GM12891 (cell line): ENCODE data around the gene FAM180A.

Experiments used
- DNase-seq: peaks from one replicate; pipeline ENCODE4 v3.0.0; 2011; ENCODE audit warnings: low spot score; ENCODE audit not compliant: insufficient read length
- FAIRE-seq: peaks from 2 replicates; lab custom pipeline; 2011; peaks lifted over from hg19 to GRCh38; lab: Jason Lieb, UNC
- PAX5 ChIP-seq: IDR thresholded peaks from 2 replicates; pipeline ENCODE4 v1.6.1; 2011; ENCODE audit warnings: low read length, moderate library complexity, mild to moderate bottlenecking; ENCODE audit not compliant: insufficient read depth, severe bottlenecking
- POLR2A ChIP-seq: IDR thresholded peaks from 2 replicates; pipeline ENCODE4 v1.6.1; 2011; ENCODE audit warnings: low read depth, low read length, control low read depth
- POLR2AphosphoS5 ChIP-seq: IDR thresholded peaks from 2 replicates; pipeline ENCODE4 v1.6.1; 2011; ENCODE audit warnings: low read depth, low read length, control low read depth
- POU2F2 ChIP-seq: IDR thresholded peaks from 2 replicates; pipeline ENCODE4 v1.6.1; 2011; ENCODE audit warnings: low read depth, mild to moderate bottlenecking, control low read depth, low read length, moderate library complexity
- SPI1 ChIP-seq: IDR thresholded peaks from 2 replicates; pipeline ENCODE4 v1.6.1; 2011; ENCODE audit warnings: low read depth, low read length, control low read depth
- TAF1 ChIP-seq: IDR thresholded peaks from 2 replicates; pipeline ENCODE4 v1.6.1; 2011; ENCODE audit warnings: low read depth, low read length, control low read depth

FAM180A gene

DNA sequence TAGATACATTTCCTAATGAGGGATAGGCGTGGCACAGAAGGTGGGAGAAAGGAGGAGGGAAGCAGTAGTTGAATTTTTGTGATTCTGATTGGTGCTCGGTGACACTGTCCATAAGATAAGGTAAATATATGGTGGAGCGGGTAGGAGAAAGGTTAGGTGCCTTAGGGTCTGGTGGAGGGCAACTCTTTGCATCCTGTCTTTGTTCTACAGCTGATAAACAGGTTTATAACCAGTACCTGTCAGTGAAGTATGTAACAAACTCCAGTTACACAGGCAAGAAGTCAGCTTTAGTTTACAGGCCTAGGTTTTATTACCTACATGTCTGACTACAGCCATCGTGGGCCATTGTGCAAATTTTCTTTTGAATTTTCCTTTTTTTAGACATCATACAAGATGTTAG lies 10.9 kb upstream of the FAM180A start:
- DNase-seq = no peak
- FAIRE-seq = no peak
- TF ChIP-seq SPI1 (no peak), PAX5 (no peak), POLR2AphosphoS5 (no peak), TAF1 (no peak), POU2F2 (no peak), POLR2A (no peak)

DNA sequence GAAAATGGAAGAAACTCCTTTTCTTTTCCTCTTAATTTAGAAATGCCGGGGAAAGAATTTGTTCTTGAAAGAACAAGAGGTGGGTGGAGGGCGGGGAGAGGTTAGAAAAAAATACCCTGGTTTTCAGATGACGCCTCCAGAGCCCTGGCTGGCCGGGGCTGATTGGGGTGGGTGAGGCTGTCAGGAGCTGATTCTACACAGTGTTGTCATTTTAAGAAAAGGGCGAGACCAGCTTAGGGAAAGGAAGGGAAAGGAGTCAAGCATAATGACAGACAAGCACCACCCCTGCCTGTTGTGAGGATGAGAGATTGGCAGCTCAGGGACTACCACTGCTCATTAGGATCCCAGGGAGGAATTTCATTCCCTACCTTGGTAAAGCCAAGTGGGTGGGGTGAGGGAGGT lies 9.9 kb upstream of the FAM180A start:
- DNase-seq (no peak), FAIRE-seq (no peak)
- TF ChIP-seq POLR2AphosphoS5 = no peak
- TF ChIP-seq TAF1 = no peak

DNA sequence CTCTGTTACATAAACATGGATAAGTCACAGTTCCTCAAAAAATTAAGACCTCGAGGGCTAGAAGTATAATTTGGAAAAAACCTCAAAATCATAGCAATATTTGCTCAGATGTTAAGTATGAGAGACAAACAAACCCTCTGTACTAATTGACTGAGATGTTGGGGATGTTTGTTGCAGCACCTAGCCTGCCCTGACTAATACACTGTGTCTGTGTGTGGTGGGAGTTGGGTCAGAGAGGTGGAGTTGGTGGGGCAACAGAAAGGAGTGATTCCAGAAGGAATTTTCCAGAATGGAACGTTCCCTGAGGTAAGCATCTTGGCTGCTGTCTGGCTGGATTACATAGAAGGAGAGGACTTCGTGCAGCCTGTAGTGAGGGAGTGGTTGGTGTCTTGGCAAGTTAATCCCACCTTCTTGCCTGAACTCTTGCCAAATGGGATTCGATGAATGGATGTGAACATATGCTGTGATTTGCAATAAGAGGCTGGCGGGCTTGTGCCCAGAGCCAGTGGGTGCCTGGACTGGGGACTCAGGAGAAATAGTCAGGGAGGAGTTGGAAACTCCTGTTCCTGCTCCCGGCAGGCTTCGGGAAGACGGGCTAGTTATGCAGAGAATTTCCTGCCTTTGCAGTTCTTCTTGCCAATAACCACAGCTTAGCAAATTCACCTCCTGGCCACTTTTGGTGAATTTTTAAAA lies 9.3 kb upstream of the FAM180A start:
- DNase-seq (no peak), FAIRE-seq (no peak)
- no peak for TF ChIP-seq SPI1
- no peak for TF ChIP-seq POLR2A
- no peak for TF ChIP-seq POLR2AphosphoS5
- no peak for TF ChIP-seq TAF1
- no peak for TF ChIP-seq PAX5
- no peak for TF ChIP-seq POU2F2

DNA sequence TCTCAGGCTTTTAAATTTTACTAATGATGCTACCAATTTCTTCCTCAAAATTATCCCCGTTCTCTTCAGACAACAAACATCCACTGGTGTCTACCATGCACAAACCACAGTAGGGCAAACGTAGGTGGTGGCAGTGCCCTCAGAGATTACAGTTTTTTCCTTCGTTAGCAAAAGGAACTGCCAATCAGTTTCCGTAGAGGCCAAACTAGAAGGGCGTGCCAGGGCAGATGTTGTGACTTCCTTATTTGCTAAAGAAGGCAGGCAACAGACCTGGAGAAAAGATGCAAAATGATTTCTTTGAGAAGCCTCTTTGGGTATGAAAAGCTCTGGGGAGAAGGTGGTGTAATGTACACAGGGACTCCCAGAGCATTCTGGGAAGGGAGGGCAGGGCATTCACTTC lies 7.6 kb upstream of the FAM180A start:
- no peak for DNase-seq
- no peak for TF ChIP-seq POLR2AphosphoS5
- no peak for TF ChIP-seq PAX5
- no peak for TF ChIP-seq POU2F2
- no peak for TF ChIP-seq TAF1
- TF ChIP-seq SPI1 = no peak
- no peak for TF ChIP-seq POLR2A
- no peak for FAIRE-seq

DNA sequence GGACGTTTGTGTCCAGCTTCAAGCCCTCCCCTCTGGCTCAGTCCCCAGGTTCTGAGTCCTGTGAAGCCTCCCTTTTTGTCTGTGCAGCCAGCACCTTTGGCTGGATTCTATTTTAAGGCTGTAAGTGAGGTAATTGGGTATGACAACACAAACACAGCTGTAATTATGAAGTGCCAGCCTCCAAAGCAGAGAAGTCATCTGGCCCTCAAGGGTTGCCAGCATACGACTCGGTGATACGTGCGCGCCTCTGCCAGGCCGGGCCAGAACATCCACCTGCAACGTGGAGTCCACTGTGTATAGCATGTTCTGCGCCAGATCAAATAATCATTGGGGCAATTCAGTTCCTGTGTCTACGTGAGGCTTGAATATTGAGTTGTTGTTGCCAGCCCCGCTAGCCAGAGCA lies 6.7 kb upstream of the FAM180A start:
- DNase-seq = no peak
- no peak for TF ChIP-seq SPI1
- TF ChIP-seq POLR2AphosphoS5 = no peak
- no peak for TF ChIP-seq POU2F2
- TF ChIP-seq TAF1 = no peak
- TF ChIP-seq PAX5 = no peak
- no peak for TF ChIP-seq POLR2A
- no peak for FAIRE-seq

DNA sequence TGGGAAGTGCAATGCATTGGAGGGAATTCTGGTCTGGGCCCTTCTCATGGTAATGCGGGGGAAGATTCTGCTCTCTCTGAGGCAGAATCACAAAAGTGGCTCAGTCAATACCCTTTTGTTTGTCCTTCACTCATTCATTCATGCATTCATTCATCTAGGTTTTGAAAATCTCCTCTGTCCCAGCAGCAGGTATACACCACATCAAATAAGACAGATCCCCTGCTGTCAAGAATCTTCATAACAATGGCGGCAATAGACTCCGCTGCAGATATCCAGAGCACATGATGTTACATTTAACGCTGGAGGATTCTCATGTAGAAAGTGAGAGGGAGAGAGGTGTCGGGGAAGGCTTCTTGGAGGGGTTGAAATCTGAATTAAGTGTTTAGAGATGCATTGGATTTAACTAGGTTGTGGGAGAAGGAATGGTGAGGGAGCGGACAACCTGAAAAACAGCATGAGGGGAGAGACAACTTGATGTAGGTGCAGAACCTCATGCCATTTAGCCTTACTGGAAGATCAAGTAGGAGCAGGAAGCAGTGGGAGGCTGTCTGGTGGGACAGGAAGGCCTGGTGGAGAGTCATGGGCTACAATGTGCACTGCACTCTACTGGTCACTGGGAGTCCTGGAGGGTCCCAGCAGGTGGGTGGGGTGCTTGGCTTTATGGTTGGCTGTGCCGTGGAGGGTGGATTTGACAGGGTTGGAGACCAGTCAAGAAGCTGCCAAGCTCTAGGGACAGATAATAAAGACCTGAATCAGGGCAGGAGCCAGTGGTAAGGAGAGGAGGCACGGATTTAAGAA lies 5.2 kb upstream of the FAM180A start:
- FAIRE-seq = no peak
- TF ChIP-seq POLR2AphosphoS5 (no peak), POU2F2 (no peak), PAX5 (no peak), TAF1 (no peak), SPI1 (no peak), POLR2A (no peak)
- no peak for DNase-seq

DNA sequence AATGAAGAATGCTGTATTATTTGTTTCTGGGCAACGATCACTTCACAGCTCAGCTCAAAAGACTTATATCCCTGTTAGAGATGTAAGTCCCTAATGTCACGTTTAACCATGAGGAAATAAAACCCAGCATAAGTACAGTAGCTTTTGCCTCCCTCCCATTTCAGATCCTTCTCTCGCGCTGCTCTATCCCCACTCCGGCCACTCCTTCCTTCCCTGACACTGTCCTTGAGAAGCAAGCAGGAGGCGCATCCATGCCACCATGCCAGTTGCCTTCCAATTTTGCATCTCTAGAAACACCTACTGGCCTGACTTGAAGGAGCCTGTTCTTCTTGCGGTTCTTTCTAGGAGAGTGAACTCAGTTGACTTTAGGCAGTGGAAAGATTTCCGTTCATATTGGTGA lies 1.2 kb downstream of the FAM180A start:
- FAIRE-seq = no peak

DNA sequence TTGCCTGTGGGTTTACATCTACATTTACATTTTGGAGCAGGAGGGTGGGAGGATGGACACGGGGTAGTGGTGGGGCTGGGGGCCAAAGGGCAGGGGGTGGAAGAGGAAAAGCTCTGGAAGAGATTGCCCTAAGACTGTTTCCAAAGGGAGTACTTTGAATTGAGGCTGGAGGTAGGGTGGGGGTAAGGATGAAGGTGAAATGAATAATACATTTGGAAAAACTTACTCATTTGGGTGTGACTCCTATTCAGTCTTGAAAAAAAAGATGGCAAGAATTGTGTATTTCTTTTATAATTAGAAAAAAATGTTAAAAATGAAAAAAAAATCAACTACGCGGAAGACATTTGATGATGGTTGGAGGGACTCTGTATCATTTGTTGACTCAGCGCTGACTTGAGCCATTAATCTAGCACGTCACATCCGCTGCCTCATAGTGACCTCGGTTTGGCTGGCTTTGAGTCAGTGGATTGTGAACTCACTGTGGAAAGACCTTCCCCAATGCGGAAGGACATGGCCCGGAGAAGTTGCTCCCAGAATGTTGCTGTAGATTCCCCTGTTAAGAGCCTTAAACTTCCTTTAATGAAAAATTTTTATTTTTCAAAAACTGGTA lies 2.8 kb downstream of the FAM180A start:
- FAIRE-seq = no peak
- DNase-seq = no peak
- no peak for TF ChIP-seq PAX5
- TF ChIP-seq TAF1 = no peak
- TF ChIP-seq POLR2AphosphoS5 = no peak
- no peak for TF ChIP-seq POLR2A
- TF ChIP-seq POU2F2 = no peak
- no peak for TF ChIP-seq SPI1

More for the DNA sequence above, 1.2 kb downstream of the FAM180A start:
- TF ChIP-seq POLR2A = no peak
- TF ChIP-seq POU2F2 = no peak
- TF ChIP-seq POLR2AphosphoS5 = no peak
- TF ChIP-seq TAF1 = no peak
- no peak for TF ChIP-seq PAX5
- TF ChIP-seq SPI1 = no peak
- DNase-seq = no peak

DNA sequence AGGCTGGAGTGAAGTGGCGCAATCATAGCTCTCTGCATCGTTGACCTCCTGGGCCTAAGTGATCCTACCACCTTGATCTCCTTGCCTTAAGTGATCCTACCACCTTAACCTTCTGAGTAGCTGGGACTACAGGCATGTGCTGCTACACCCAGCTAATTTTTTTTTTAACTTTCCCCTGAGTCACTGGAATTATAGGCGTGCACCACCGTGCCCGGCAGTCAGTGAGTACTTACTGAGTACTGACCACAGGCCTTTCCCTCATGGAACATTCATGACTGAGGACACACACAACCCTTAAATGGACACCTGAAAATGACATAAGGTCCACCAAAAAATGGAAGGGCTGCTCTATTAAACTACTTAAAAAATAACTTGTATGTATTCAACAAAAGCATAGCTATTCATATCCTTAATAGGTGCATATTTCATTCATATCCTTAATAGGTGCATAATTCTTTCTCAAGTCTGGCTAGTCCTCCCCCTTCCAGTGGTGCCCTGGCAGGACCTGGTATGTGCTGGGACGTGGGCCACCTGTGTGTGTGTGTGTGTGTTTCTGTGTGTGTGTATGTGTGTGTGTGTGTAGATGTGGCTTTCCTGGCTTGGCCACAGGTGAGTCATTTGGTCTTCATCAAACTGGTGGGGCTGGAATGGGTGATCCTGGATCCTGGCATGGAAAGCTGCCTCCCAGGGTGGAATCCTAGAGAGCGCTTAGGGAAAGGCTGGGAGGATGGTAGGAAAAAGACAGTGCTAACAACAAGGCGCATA lies 3.5 kb downstream of the FAM180A start:
- FAIRE-seq (no peak), DNase-seq (no peak)
- TF ChIP-seq POLR2A (no peak), PAX5 (no peak), SPI1 (no peak), POLR2AphosphoS5 (no peak), TAF1 (no peak), POU2F2 (no peak)
